HepG2 (cell line): Measurements from ENCODE around the gene SOS2. TPM values are rescaled to one million over a fixed set of nuclear protein-coding genes. Genes with fewer than 3 reads are reported as not detected.
A peak's percentile ranks its signal among the peaks of the same experiment; 100 is the strongest.

ENCODE experiments used
- ATAD3A ChIP-seq: sonication (generic); formaldehyde crosslinking; IDR thresholded peaks from 2 replicates; pipeline ENCODE4 v1.4.0; 2020; ENCODE audit warnings: missing genetic modification reagents
- EHMT2 ChIP-seq: fragments of 200-600 bp; sonication (generic); IDR thresholded peaks from 2 replicates; pipeline ENCODE4 v1.7.0; 2017; ENCODE audit warnings: antibody characterized with exemption, low read depth, low read length, borderline replicate concordance
- GABPA ChIP-seq, 2 experiments: IDR thresholded peaks; 2 replicates each; pipeline ENCODE4 v1.6.1; 2011 to 2016; ENCODE audit warnings: low read depth in 2 of 2, low read length in 1 of 2, missing biosample characterization in 1 of 2, missing genetic modification characterization in 1 of 2
- HDAC2 ChIP-seq: sonication (generic); formaldehyde crosslinking; IDR thresholded peaks from 2 replicates; pipeline ENCODE4 v1.4.0; 2020; ENCODE audit warnings: missing genetic modification reagents
- HIC2 ChIP-seq: sonication (generic); formaldehyde crosslinking; IDR thresholded peaks from 2 replicates; pipeline ENCODE4 v1.9.0; 2022; ENCODE audit warnings: low read depth, missing genetic modification reagents
- MXD4 ChIP-seq: IDR thresholded peaks from 2 replicates; pipeline ENCODE4 v1.6.1; 2016; ENCODE audit warnings: mild to moderate bottlenecking, missing biosample characterization, missing genetic modification reagents
- RERE ChIP-seq: IDR thresholded peaks from 2 replicates; pipeline ENCODE4 v1.6.1; 2016; ENCODE audit warnings: low read depth, missing genetic modification reagents, missing compliant biosample characterization
- TERF1 ChIP-seq: sonication (generic); formaldehyde crosslinking; IDR thresholded peaks from 2 replicates; pipeline ENCODE4 v1.8.0; 2022; ENCODE audit warnings: mild to moderate bottlenecking, missing genetic modification reagents, moderate library complexity
- XRCC5 ChIP-seq: fragments of 200-400 bp; formaldehyde crosslinking; optimal IDR thresholded peaks from 2 replicates; pipeline ENCODE3; 2017; ENCODE audit warnings: mild to moderate bottlenecking, low read length
- ZBTB44 ChIP-seq: sonication (generic); formaldehyde crosslinking; IDR thresholded peaks from 2 replicates; pipeline ENCODE4 v1.4.0; 2020; ENCODE audit warnings: missing genetic modification reagents
- ZFP90 ChIP-seq: sonication (generic); formaldehyde crosslinking; IDR thresholded peaks from 2 replicates; pipeline ENCODE4 v1.8.0; 2022; ENCODE audit warnings: missing genetic modification reagents, mild to moderate bottlenecking, inconsistent platforms, borderline replicate concordance
- ZNF20 ChIP-seq: sonication (generic); formaldehyde crosslinking; IDR thresholded peaks from 2 replicates; pipeline ENCODE4 v1.4.0; 2020; ENCODE audit warnings: mild to moderate bottlenecking, moderate library complexity, missing genetic modification reagents
- ZNF503 ChIP-seq: sonication (generic); formaldehyde crosslinking; IDR thresholded peaks from 2 replicates; pipeline ENCODE4 v1.4.0; 2020; ENCODE audit warnings: missing genetic modification reagents
- ZNF737 ChIP-seq: sonication (generic); formaldehyde crosslinking; IDR thresholded peaks from 2 replicates; pipeline ENCODE4 v1.5.0; 2020; ENCODE audit warnings: missing genetic modification reagents, mild to moderate bottlenecking, borderline replicate concordance
- ZNF746 ChIP-seq: sonication (generic); formaldehyde crosslinking; IDR thresholded peaks from 2 replicates; pipeline ENCODE4 v1.8.0; 2022; ENCODE audit warnings: mild to moderate bottlenecking, missing genetic modification reagents
- ZNF841 ChIP-seq: sonication (generic); formaldehyde crosslinking; IDR thresholded peaks from 2 replicates; pipeline ENCODE4 v1.8.1; 2023; ENCODE audit warnings: missing genetic modification reagents, borderline replicate concordance
- polyA plus RNA-seq, 8 experiments: library from polyadenylated mRNA; depleted of rRNA in 3 of 8; stranded (reverse) in 7 of 8; unstranded in 1 of 8; fragments of >200 nt; fragmentation: Illumina TruSeq in 4 of 8; extraction: Trizol in 4 of 8; gene quantifications; 2 replicates each; pipeline versions ENCODE4 v1.2.1 to v1.2.3, GENCODE V29; 2011 to 2016; ENCODE audit warnings: low read depth in 4 of 8, missing spikeins in 1 of 8, mixed read lengths in 1 of 8; ENCODE audit not compliant: insufficient read depth in 1 of 8
- total RNA-seq, 5 experiments: library from RNA; depleted of rRNA; stranded (reverse); fragments of >200 nt; fragmentation: Illumina TruSeq; extraction: Trizol; gene quantifications; 2 replicates each; pipeline ENCODE4 v1.2.3, GENCODE V29; 2016; ENCODE audit warnings: low read depth in 1 of 5

The SOS2 gene
- total and polyA plus RNA-seq, 2 of the 13 experiments (the other 11 are each of a cell fraction or from before 2014, with no cell fraction given), result 9.3 to 12.1 TPM

GRCh38 chr14:50231475-50232275 is at the start of gene SOS2 (continued):
- TF ChIP-seq TERF1 (CRISPR knock-in tag), result no peak
- no peak for TF ChIP-seq ZBTB44
- no peak for TF ChIP-seq ZNF841
- peak; percentile 24; the same call in 1 of the 2 replicates for TF ChIP-seq RERE (CRISPR knock-in tag)
- TF ChIP-seq HIC2 (CRISPR knock-in tag), result no peak
- no peak for TF ChIP-seq HDAC2 (CRISPR knock-in tag)
- no peak for TF ChIP-seq XRCC5
- no peak for TF ChIP-seq ATAD3A (CRISPR knock-in tag)
- TF ChIP-seq ZFP90 (CRISPR knock-in tag), result no peak
- peak; percentile 60 for TF ChIP-seq MXD4 (CRISPR knock-in tag)
- 0 out of 2 replicates have a peak, but pooled peaks have one; percentile 25 for TF ChIP-seq ZNF737
- no peak for TF ChIP-seq ZNF20 (CRISPR knock-in tag)
- no peak for TF ChIP-seq EHMT2
- TF ChIP-seq ZNF746 (CRISPR knock-in tag), result no peak; the same call in 1 of the 2 replicates
- TF ChIP-seq GABPA (IDR thresholded peaks at IDR 0.05; ENCODE audit: low read depth, low read length), result no peak
- TF ChIP-seq GABPA (CRISPR knock-in tag; IDR thresholded peaks at IDR 0.05; ENCODE audit: low read depth), result no peak
- TF ChIP-seq ZNF503 (CRISPR knock-in tag), result no peak
